HG03139 (cell line): ENCODE measurements around the gene ACER3.

Experiments used
- ATAC-seq: cut with Tn5 transposase; IDR thresholded peaks from one replicate; pipeline ENCODE4 v1.9.1; 2021; ENCODE audit not compliant: unreplicated experiment

The ACER3 gene

DNA sequence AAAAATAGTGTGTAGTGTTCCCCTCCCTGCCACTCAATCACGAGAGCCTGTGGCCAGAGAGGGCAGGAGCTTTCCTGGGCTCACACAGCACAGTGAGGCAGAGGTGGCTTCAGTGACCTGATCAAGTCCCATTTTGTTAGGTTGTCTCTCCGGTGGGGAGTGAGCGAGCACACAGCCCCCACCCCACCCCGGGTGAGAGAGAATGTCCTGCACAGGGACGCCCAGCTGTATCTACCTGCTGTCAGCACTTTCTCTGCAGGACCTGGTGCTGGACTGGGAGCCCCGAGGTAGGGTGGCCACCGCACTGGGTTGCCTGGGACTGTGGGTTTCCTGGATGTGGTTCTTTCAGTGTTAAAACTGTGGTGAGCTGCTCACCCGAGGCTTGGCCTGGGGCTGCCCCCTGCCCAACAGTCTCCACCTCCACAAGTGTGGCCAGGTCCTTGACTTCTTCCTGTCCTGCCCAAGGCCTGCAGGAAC, 212.2 kb downstream of the ACER3 start:
- no peak for ATAC-seq

GRCh38 chr11:77073328-77074001, 212.7 kb downstream of the ACER3 start:
- ATAC-seq, result no peak

GRCh38 chr11:77074205-77074604, 213.5 kb downstream of the ACER3 start:
- no peak for ATAC-seq

DNA sequence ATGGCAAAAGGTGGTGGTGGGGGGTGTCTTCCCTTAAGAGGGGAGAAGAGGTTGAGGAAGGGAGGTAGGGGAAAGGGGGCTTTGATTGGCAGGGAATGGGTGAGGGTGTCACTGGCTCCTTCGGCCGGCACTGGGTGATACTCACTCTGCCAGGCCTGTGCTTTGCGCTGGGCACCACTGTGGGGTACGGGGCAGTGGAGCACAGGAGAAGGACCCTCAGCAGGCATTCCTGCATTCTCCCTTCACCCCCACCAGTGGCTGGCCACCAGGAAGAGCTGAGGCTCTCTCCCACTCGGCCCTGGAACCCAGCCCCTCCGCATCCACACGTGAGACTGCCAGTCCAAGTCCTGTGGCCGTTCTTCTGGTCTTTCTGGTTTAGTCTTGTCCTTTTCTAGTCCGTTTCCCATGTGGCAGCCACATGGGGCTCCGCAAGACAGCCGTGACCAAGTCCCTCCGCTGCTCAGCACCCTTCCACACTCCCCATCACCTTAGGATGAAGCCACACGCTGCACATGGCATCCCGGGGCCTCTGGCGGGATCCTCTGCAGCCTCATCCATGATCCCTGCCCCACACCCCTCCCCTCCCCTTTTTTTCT, 214.0 kb downstream of the ACER3 start:
- ATAC-seq, result no peak

- ATAC-seq, result no peak
Observed at GRCh38 chr11:77075425-77075905, 214.7 kb downstream of the ACER3 start.
